GM19438 (cell line): ENCODE data around the gene B3GALT4.

Source experiments
- ATAC-seq: cut with Tn5 transposase; IDR thresholded peaks from one replicate; pipeline ENCODE4 v1.9.1; 2021; ENCODE audit warnings: low read depth; ENCODE audit not compliant: unreplicated experiment

B3GALT4 gene

DNA sequence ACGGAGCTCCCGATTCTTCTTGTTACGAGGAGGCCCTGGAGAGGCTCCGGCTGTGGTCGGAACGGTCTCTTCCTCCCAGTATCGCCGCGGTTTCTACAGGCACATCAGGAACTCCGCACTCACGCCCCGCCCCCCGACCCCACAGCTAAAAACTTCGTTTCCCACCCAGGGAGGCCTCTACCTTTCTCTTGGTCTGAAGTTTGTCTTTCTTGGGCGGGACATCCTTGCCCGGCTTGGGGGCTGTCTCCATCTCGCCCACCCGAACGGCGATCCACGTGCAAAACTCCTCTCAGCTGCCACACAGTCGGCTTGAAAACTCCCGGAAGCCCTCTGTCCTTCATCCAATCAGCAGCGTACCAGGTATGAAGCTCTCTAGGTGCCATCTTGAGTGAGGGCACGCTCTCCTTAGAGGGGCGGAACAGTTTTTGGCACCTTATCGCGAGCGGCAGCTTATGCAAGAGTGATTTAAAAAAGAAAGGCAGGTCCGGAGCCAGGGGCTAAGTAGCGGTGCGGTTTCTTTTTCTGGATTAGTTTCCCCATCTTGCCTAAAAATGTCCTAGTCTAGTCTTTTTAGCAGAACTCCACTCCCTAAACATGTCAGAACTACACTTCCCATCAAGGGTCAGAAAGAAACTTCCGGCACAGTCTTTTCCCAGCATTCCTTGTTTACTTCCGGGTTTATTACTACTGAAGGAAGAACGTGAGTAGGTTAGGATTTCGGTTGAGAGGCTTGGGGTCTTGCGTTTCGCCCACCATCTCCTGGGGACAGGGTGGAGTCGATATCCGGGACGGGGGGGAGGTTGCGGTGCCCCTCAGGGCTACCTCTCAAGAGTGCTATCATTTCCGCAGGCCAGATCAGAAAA lies 12.2 kb downstream of the B3GALT4 start, which contains the start of the genes PFDN6 and WDR46:
TSS of gene PFDN6 (plus strand) at position 681 of the 863 bp plus-strand sequence. CDS start 256 bp downstream, outside the sequence.
TSS of gene WDR46 (minus strand) at position 319 of the 863 bp plus-strand sequence. CDS start at position 250, 69 bp downstream.
- ATAC-seq = peak; percentile 80

- ATAC-seq = no peak
These were observed 12.9 kb downstream of the B3GALT4 start for GRCh38 chr6:33289784-33290315.

- no peak for ATAC-seq
These were observed 13.5 kb downstream of the B3GALT4 start for GRCh38 chr6:33290459-33290858.

DNA sequence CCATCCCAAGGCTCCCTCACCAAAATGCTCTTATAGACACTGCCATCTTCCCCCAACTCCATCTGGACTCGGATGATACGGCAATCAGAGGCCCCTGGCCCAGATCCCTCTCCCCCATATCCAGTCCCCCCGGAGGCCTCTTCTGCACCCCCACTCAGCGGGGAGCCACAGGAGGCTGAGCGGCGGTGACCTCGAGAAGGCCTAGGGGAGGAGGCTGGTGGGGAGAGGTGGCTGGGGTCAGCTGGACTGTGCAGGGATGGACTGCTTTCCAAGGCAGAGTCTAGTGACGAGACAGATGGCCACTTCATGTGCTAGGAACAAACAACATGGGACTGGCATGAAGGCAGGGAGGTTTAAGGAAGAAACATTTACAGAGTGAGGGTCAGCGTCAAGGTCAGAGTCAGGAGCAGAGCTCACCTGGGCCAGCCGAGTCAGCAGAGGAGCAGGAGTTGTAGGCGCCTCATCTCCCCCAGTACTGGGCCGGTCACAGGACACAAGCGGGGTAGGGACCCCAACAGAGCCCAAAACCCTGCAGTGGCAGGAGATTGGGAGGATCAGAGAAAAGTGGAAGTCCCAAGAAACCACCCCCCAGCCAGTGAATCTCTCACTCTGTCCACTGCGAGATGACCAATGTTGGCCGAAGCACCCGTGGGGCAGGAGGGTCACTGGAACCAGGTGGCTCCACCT lies 16.2 kb downstream of the B3GALT4 start:
- no peak for ATAC-seq

DNA sequence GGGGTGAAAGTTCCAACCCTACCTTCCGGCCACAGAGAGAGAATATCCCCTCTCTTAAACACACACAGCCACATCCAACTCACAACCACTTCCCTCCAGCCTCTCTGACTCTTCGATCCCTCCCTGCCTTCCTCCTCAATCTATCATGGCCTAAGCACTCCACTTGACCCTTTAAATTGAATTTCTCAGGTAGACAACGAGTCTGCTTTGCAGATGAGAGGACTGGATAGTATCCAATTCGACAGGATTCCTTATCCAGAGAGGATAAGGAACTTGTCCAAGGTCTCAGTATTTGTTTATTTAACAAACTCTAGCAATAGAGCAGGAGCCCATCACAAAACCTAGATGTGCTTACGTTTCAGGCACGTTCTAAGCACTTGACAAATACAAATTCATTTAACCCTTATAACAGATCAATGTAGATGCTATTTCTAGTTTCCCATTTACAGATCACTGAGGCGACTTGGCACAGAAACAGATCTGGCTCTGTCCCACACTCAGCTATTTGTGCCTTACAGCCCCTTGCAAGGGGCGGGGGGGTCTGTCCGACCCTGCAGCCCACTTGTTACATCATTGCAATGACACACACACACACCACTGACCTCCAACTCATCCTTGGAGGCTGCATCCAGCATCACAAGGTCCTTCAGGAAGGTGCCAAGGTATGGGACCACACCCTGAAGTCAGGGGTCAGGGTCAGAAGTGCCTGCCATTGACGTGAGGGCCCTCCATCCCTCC lies 17.3 kb downstream of the B3GALT4 start:
- ATAC-seq = no peak

DNA sequence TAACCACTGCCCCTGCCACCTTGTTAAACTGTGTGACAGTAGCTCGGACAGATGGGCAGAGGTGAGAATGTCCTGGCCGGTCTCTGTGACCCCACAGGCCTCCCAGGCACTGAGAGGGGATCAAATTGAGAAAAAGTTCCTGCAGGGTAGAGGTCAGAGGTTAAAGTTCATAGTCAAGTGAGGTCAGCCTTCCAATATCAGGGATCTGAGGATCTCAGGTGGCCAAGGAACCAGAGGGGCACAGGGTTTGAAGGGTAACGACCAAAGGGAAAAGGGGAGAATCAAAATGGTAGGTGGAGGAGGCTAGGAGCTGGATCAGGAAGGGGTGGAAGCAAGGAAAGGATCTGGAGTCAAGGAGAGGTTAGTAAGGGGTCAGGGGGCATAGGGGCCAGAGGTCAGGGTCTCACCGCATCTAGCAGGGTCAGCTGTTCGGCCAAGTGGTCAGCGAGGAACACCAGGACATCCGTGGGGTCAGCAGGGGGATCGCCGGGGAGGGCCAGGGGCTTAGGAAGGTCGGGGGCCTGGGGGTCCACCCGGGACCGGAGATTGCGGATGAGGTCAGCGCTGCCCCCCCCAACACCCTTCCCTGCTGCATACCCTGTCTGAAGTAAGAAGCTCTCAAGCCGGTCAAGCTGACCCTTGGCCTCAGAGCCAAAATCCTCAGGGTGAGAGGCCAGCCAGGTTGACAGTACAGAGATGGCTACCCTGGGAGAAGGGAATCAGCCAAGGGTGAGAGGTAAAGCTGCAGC lies 18.9 kb downstream of the B3GALT4 start:
- ATAC-seq = no peak

GRCh38 chr6:33296797-33297405 lies 20.0 kb downstream of the B3GALT4 start:
- ATAC-seq = no peak

DNA sequence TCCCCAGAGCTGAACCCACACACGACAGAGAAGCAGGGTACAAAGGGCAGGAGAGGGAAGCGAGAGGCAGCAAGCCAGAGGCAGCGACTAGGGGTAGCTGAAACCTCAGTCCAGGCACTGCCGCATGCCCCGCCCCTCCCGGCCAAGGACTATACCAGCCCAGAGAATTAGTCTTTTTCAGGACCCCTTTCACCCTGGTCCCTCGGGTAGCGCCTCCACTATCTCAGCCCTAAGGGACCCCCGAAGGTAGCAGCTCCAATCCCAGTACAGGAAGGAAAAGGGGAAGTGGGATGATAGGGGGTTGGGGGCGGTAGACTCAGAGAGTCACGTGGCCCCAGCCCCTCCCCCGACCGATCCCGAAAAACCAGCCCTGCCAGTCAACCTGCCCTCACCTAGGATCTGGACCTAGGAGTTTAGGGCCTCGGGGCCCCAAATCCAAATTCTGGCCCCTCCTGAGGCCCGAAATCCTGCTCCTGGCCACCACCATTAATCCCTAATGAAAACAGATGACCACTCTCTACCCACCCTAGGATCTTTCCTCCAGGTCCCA lies 20.6 kb downstream of the B3GALT4 start:
- no peak for ATAC-seq

DNA sequence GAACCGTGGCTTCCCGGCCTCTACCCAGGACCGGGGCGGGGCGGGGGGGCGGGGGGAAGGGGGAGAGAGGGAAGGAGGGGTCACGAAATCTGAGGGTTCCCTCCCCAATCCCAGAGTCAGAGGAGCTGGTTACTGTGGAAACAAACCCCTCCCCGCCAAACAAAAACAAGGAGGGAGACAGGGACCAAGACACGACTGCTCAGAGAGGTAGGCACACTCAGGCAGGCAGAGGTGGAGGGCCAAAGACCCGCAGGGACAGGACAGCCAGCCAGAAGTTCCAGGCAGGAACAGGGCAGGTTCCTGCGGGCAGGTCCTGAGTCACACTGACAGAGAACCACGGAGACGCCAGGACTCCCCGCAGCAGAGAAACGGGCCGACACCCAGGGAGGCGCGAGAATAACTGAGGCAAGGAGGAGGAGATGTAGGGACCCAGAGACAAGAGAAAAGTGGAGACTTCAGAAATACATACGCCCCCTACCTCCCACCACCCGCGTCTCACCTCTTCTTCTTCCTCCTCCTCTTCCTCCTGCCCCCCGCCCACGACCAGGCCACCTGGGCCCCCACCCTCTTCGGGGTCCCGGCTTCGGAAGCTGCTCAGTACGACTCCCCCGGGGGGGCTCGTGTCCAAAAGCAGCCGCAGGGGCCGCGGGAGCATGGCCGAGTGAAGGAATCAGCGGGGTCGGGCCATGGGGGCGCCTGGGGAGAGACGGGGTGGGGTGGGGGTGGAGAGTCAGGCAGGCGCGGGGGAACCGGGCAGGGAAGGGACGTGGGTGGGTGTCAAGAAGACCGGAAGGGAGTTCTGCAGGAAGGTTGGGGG lies 21.2 kb downstream of the B3GALT4 start:
- ATAC-seq = no peak

- no peak for ATAC-seq
These were observed 21.9 kb downstream of the B3GALT4 start, which contains the start of gene RGL2 for GRCh38 chr6:33298773-33299236. RGL2 (minus strand) TSS chr6:33298942; CDS start chr6:33298610, 332 bp downstream.

DNA sequence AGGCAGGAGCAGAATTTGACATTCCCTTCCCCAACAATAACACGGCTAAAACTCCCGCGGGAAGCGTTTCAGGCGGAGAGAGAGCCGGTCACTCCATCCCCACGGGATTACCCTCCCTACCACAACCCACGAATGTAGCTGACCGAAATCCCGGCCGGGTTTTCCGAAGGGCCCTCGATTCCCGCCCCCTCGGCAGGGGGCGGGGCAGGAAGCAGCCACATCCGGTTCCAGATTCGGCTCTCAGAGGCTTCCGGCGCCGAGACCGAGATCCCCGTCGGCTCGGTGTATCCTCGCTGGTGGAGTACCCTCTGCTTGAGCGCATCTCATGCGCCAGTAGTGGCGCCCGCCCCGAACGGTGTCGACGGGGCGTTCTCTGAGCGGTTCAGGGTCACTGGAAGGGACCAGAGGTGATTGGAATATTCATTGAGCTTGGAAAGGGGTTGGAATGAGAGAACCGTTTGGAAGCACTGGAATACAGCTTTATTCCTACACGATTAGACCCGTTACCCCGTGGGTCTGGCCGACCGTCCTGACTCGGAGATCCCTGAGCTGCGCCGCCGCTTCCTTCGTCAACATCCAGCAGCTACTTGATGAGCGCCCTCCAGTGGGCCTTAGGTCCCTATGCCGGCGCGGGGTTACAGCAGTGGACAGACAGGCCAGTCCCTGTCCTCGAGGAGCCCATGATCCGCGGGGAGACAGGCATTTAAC lies 22.5 kb downstream of the B3GALT4 start:
- peak; percentile 82 for ATAC-seq

DNA sequence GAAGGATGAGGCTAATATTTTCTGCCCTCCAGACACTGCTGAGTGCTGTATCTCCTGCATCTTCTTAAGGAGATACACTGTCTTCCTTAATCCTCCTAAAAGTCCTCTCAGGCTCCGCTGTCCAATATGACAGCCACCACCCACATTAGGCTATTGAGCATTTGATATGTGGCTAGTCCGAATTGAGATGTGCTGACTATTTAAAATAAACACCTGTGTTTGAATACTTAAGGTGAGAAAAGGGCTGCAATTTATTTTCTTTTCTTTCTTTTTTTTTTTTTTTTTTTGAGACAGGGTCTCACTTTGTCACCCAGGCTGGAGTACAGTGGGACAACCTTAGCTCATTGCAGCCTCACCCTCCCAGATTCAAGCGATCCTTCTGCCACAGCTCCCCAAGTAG lies 25.0 kb downstream of the B3GALT4 start:
- ATAC-seq = no peak

- ATAC-seq = no peak
These were observed 27.3 kb downstream of the B3GALT4 start for GRCh38 chr6:33304216-33304615.

DNA sequence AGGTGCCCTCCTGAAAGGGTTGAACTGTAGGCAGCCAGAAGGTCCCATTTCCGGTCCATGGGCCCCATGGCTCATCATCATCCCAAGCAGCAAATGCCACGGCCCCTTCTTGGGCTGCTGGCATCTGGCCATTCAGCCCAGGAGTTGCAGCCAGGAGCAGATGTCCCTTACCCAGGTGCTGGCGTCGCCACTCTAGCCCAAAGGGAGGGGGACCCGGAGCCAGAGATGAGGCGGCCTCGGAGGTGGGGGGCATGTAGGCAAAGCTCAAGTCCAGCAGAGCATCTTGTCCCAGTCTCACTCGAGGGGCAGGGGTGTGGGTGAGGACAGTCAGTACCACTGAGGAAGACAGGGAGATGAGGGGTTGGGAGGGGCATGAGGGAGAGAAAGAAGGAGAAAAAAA lies 28.1 kb downstream of the B3GALT4 start:
- no peak for ATAC-seq

GRCh38 chr6:33306356-33306755 lies 29.4 kb downstream of the B3GALT4 start:
- ATAC-seq = no peak

GRCh38 chr6:33312361-33313104 lies 35.6 kb downstream of the B3GALT4 start:
- ATAC-seq = no peak
